ENCODE data around the gene TMEM59. TPM values are rescaled to one million over a fixed set of nuclear protein-coding genes. Genes with fewer than 3 reads are reported as not detected.

Gene TMEM59
- total RNA-seq, 1 experiment from 2014 or later, result 192 TPM

DNA sequence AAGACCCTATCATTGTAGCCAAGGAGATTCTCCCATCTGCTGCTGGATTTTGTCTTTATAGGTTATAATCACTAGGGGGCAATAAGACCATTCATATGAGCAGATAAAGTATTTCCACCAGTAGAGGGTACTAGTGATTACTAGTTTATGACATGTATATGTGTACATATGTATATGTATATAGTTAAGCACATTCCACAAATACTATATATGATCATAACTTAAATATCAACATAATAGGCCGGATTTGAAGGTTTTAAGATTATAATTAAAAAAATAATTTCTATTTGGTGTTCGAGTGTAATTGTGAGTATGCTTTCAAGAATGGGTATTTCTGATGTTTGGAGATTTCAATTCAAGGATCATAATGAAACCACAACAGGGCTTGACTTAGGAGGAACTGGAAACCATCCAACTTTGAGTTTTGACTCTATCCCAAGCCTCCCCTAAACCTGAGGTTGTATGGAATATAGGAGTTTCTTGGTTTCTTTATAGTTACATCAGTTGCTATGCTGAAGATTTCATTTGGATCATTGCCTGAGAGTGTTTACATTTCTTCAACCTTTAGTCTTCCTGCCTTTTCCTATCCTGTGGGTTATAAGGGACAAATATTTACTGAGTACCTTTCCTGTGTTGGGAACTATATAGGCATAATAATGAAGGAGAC lies 17.3 kb upstream of the TMEM59 start:
- intact Hi-C loops (cut with micrococcal nuclease), result loop anchor here (1.0 to 5.0 kb wide), 3 partner anchors 337 to 740 kb away; partner anchors contain the start of gene SSBP3
- H3K9me3 Mint-ChIP-seq (ENCODE audit: unreplicated experiment), result no peaks in the 10 kb centered on the region
- H3K4me1 Mint-ChIP-seq (ENCODE audit: insufficient read depth, unreplicated experiment), result no peaks in the 10 kb centered on the region
- ChIA-PET POLR2A (interaction anchor here (2.3 kb wide), 1 partner anchor 130 kb away, joined by 6 read pairs; the partner anchor contains the start of genes CYB5RL and MRPL37), CTCF (interaction anchor here (0.7 to 2.1 kb wide), 12 partner anchors 7 to 745 kb away, joined by 3 to 18 read pairs (median 3); partner anchors contain the start of gene TTC22)
- no peak overlapping the region for H3K27ac Mint-ChIP-seq (ENCODE audit: low read depth, unreplicated experiment)
- H3K4me3 Mint-ChIP-seq (ENCODE audit: unreplicated experiment), result no peak overlapping the region
- no peaks in the 10 kb centered on the region for H3K36me3 Mint-ChIP-seq (ENCODE audit: insufficient read depth, unreplicated experiment)
- H3K27me3 Mint-ChIP-seq (ENCODE audit: insufficient read depth, unreplicated experiment), result no peaks in the 10 kb centered on the region
- TF ChIP-seq, protein P1, sequence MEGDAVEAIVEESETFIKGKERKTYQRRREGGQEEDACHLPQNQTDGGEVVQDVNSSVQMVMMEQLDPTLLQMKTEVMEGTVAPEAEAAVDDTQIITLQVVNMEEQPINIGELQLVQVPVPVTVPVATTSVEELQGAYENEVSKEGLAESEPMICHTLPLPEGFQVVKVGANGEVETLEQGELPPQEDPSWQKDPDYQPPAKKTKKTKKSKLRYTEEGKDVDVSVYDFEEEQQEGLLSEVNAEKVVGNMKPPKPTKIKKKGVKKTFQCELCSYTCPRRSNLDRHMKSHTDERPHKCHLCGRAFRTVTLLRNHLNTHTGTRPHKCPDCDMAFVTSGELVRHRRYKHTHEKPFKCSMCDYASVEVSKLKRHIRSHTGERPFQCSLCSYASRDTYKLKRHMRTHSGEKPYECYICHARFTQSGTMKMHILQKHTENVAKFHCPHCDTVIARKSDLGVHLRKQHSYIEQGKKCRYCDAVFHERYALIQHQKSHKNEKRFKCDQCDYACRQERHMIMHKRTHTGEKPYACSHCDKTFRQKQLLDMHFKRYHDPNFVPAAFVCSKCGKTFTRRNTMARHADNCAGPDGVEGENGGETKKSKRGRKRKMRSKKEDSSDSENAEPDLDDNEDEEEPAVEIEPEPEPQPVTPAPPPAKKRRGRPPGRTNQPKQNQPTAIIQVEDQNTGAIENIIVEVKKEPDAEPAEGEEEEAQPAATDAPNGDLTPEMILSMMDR (IDR thresholded peaks at IDR 0.05; ENCODE audit: unreplicated experiment), result peak; percentile 75
- DNase-seq (ENCODE audit: unreplicated experiment), result peak; percentile 51
- BruUV-seq (replicated peaks), result no TSS peak

- no peaks in the 10 kb centered on the region for H3K36me3 Mint-ChIP-seq (ENCODE audit: insufficient read depth, unreplicated experiment)
- H3K27ac Mint-ChIP-seq (ENCODE audit: low read depth, unreplicated experiment), result no peak overlapping the region
- intact Hi-C loops (cut with micrococcal nuclease), result loop anchor here (1.0 to 5.0 kb wide), 3 partner anchors 338 to 741 kb away; partner anchors contain the start of gene SSBP3
- ChIA-PET POLR2A (interaction anchor here (2.3 kb wide), 1 partner anchor 131 kb away, joined by 6 read pairs; the partner anchor contains the start of genes CYB5RL and MRPL37), CTCF (interaction anchor here (0.5 to 2.1 kb wide), 16 partner anchors 8 to 746 kb away, joined by 3 to 18 read pairs (median 4); partner anchors contain the start of gene TTC22)
- H3K4me3 Mint-ChIP-seq (ENCODE audit: unreplicated experiment), result no peak overlapping the region
- TF ChIP-seq, protein P1 (IDR thresholded peaks at IDR 0.05; ENCODE audit: unreplicated experiment), result no peak
- TSS peak; percentile 12 for BruUV-seq (replicated peaks)
- DNase-seq (ENCODE audit: unreplicated experiment), result peak; percentile 9
- no peaks in the 10 kb centered on the region for H3K27me3 Mint-ChIP-seq (ENCODE audit: insufficient read depth, unreplicated experiment)
- H3K4me1 Mint-ChIP-seq (ENCODE audit: insufficient read depth, unreplicated experiment), result no peaks in the 10 kb centered on the region
- no peaks in the 10 kb centered on the region for H3K9me3 Mint-ChIP-seq (ENCODE audit: unreplicated experiment)
Observed at GRCh38 chr1:54069791-54070170, 16.8 kb upstream of the TMEM59 start.

GRCh38 chr1:54064299-54064698 lies 11.3 kb upstream of the TMEM59 start:
- TF ChIP-seq, protein P1 (IDR thresholded peaks at IDR 0.05; ENCODE audit: unreplicated experiment), result no peak
- no TSS peak for BruUV-seq (replicated peaks)
- Mint-ChIP-seq H3K27me3 (ENCODE audit: insufficient read depth, unreplicated experiment) (no peaks in the 10 kb centered on the region), H3K36me3 (ENCODE audit: insufficient read depth, unreplicated experiment) (peaks cover 8% of the 10 kb centered on the region), H3K4me3 (ENCODE audit: unreplicated experiment) (no peak overlapping the region), H3K4me1 (ENCODE audit: insufficient read depth, unreplicated experiment) (no peaks in the 10 kb centered on the region), H3K27ac (ENCODE audit: low read depth, unreplicated experiment) (no peak overlapping the region), H3K9me3 (ENCODE audit: unreplicated experiment) (no peaks in the 10 kb centered on the region)
- intact Hi-C loops (cut with micrococcal nuclease), result no loop called here
- ChIA-PET POLR2A (no interaction called here), CTCF (interaction anchor here (0.6 kb wide), 1 partner anchor 518 kb away, joined by 3 read pairs; no protein-coding TSS in a partner anchor)
- no peak for DNase-seq (ENCODE audit: unreplicated experiment)

DNA sequence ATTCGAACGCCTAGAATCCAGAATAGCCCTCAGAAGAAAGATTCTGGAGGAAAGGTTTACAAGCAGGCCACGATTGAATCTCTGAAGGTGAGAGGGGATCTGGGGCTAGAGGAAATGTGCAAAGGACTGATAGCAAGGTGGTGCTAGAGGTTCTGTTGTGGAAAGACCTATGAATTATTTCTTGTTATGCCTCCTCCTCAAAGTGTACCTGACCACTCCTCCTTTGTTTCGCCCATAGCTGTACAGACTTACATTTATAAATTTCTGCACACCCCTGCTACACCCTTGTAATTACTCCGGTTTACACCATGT lies 1.4 kb upstream of the TMEM59 start:
- no peaks in the 10 kb centered on the region for H3K9me3 Mint-ChIP-seq (ENCODE audit: unreplicated experiment)
- H3K27me3 Mint-ChIP-seq (ENCODE audit: insufficient read depth, unreplicated experiment), result no peaks in the 10 kb centered on the region
- CTCF ChIA-PET, result interaction anchor here (0.7 to 1.4 kb wide), 5 partner anchors 19 to 431 kb away, joined by 3 to 8 read pairs (median 3); no protein-coding TSS in a partner anchor
- TF ChIP-seq, protein P1 (IDR thresholded peaks at IDR 0.05; ENCODE audit: unreplicated experiment), result no peak
- H3K27ac Mint-ChIP-seq (ENCODE audit: low read depth, unreplicated experiment), result no peak overlapping the region
- BruUV-seq (replicated peaks), result no TSS peak
- no peak overlapping the region for H3K4me3 Mint-ChIP-seq (ENCODE audit: unreplicated experiment)
- peaks cover 16% of the 10 kb centered on the region for H3K4me1 Mint-ChIP-seq (ENCODE audit: insufficient read depth, unreplicated experiment)
- POLR2A ChIA-PET, result interaction anchor here (0.9 to 4.6 kb wide), 7 partner anchors 9 to 434 kb away, joined by 3 to 45 read pairs (median 14); partner anchors contain the start of gene SSBP3
- intact Hi-C loops (cut with micrococcal nuclease), result loop anchor here (5.0 kb wide), 1 partner anchor 177 kb away; no protein-coding TSS in a partner anchor
- peaks cover 15% of the 10 kb centered on the region for H3K36me3 Mint-ChIP-seq (ENCODE audit: insufficient read depth, unreplicated experiment)
- peak; percentile 3 for DNase-seq (ENCODE audit: unreplicated experiment)

Data from MCF 10A (cell line).